ENCODE results near the gene NKIRAS2.

- TF ChIP-seq FOXP4 (CRISPR knock-in tag; IDR thresholded peaks at IDR 0.05), result no peak
- no peak for TF ChIP-seq SALL1 (CRISPR knock-in tag; IDR thresholded peaks at IDR 0.05)
- TF ChIP-seq REL (CRISPR knock-in tag; conservative IDR thresholded peaks at IDR 0.05), result no peak
- TF ChIP-seq, protein P1, sequence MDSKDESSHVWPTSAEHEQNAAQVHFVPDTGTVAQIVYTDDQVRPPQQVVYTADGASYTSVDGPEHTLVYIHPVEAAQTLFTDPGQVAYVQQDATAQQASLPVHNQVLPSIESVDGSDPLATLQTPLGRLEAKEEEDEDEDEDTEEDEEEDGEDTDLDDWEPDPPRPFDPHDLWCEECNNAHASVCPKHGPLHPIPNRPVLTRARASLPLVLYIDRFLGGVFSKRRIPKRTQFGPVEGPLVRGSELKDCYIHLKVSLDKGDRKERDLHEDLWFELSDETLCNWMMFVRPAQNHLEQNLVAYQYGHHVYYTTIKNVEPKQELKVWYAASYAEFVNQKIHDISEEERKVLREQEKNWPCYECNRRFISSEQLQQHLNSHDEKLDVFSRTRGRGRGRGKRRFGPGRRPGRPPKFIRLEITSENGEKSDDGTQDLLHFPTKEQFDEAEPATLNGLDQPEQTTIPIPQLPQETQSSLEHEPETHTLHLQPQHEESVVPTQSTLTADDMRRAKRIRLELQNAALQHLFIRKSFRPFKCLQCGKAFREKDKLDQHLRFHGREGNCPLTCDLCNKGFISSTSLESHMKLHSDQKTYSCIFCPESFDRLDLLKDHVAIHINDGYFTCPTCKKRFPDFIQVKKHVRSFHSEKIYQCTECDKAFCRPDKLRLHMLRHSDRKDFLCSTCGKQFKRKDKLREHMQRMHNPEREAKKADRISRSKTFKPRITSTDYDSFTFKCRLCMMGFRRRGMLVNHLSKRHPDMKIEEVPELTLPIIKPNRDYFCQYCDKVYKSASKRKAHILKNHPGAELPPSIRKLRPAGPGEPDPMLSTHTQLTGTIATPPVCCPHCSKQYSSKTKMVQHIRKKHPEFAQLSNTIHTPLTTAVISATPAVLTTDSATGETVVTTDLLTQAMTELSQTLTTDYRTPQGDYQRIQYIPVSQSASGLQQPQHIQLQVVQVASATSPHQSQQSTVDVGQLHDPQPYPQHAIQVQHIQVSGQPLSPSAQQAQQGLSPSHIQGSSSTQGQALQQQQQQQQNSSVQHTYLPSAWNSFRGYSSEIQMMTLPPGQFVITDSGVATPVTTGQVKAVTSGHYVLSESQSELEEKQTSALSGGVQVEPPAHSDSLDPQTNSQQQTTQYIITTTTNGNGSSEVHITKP (CRISPR knock-in tag; IDR thresholded peaks at IDR 0.05; ENCODE audit: low read depth), result no peak
These were observed 17.6 kb upstream of the NKIRAS2 start for GRCh38 chr17:42002175-42002791.

Measured in HepG2 (cell line).